BE2C (cell line): ENCODE measurements around the gene RHBG.

ENCODE experiments used
- DNase-seq: peaks from one replicate; pipeline ENCODE4 v3.0.0-alpha.2; 2020
- H3K27me3 ChIP-seq: fragments of 250-450 bp; sonication (Bioruptor Pico); 2 replicates; pipeline ENCODE4 v1.5.1; 2020; ENCODE audit warnings: mild to moderate bottlenecking
- H3K36me3 ChIP-seq: fragments of 250-450 bp; sonication (Bioruptor Pico); 2 replicates; pipeline ENCODE4 v1.5.1; 2020; ENCODE audit warnings: mild to moderate bottlenecking
- H3K4me1 ChIP-seq: fragments of 250-450 bp; sonication (Bioruptor Pico); 2 replicates; pipeline ENCODE4 v1.5.1; 2020
- H3K4me3 ChIP-seq: 2 replicates; pipeline ENCODE4 v1.5.1; 2011; ENCODE audit warnings: low read depth, low read length
- H3K9me3 ChIP-seq: fragments of 250-450 bp; sonication (Bioruptor Pico); 2 replicates; pipeline ENCODE4 v1.5.1; 2020
- CTCF ChIP-seq: IDR thresholded peaks from 2 replicates; pipeline ENCODE4 v1.5.1; 2012; ENCODE audit warnings: mild to moderate bottlenecking, low read depth, low read length

The RHBG gene

GRCh38 chr1:156417401-156418020, 48.5 kb downstream of the RHBG start:
- Histone ChIP-seq H3K9me3 (no peaks in the 10 kb centered on the region), H3K27me3 (peaks cover 11% of the 10 kb centered on the region), H3K36me3 (no peaks in the 10 kb centered on the region)

GRCh38 chr1:156418416-156419070, 49.5 kb downstream of the RHBG start:
- DNase-seq: no peak
- H3K36me3 ChIP-seq: no peaks in the 10 kb centered on the region
- no peaks in the 10 kb centered on the region for H3K9me3 ChIP-seq
- no peak overlapping the region for H3K4me3 ChIP-seq
- TF ChIP-seq CTCF: no peak
- H3K27me3 ChIP-seq: peaks cover 11% of the 10 kb centered on the region
- no peaks in the 10 kb centered on the region for H3K4me1 ChIP-seq

More at GRCh38 chr1:156417401-156418020, 48.5 kb downstream of the RHBG start:
- Histone ChIP-seq H3K4me3 (no peak overlapping the region), H3K4me1 (no peaks in the 10 kb centered on the region)
- no peak for TF ChIP-seq CTCF
- no peak for DNase-seq

- Histone ChIP-seq H3K9me3 (no peaks in the 10 kb centered on the region), H3K36me3 (no peaks in the 10 kb centered on the region), H3K4me3 (no peak overlapping the region), H3K4me1 (no peaks in the 10 kb centered on the region), H3K27me3 (peaks cover 11% of the 10 kb centered on the region)
- TF ChIP-seq CTCF: peak; percentile 47
- peak; percentile 37 for DNase-seq
Observed at GRCh38 chr1:156419854-156420204, 50.8 kb downstream of the RHBG start.

GRCh38 chr1:156420205-156421061, 51.4 kb downstream of the RHBG start:
- H3K4me3 ChIP-seq: peak overlapping the region; percentile 46
- no peak for DNase-seq

DNA sequence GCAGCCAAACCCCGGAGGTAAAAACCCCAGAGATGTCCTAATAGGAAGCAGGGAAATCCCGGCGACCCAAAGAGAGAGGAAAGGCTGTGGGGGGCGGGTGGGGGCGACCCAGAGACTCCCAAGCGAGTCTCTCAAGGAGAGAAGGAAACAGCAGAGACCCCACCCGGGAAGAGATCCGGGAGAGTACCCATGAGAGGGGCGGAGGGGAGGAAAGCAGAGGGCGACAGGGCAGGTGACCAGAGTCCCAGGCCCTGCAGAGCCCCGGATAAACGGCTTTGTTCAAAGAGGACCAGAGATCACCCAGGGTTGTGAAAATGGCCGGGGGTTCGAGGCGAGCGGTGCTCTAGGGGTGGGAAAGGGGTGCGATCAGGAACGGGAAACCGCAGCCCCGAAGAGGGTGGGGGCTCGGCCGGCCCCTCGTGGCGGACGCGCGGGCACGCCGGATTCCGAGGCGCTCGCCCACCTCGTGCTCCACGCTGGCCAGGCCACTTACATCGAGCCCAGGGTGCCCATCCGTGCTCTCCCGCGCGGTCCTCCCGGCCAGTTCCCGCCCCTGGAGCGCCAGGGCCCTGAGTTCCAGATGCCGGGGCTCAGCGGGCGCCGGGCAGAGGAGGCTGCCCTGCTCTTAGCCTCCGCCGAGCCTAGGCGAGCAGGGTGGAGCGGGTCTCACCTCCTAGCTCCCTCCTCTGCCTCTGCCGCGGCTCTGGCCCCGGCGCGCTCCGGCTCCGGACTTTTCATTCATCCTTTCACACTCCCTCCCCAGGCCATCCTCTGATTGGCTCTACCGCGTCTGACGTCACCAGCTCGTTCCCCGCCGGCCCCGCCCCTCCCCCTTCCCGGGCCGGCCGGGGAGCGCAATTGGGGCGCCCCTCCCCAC, 52.3 kb downstream of the RHBG start:
- no peaks in the 10 kb centered on the region for H3K36me3 ChIP-seq
- peaks cover 11% of the 10 kb centered on the region for H3K27me3 ChIP-seq
- TF ChIP-seq CTCF: no peak

More at GRCh38 chr1:156420205-156421061, 51.4 kb downstream of the RHBG start:
- Histone ChIP-seq H3K36me3 (no peaks in the 10 kb centered on the region), H3K9me3 (no peaks in the 10 kb centered on the region), H3K27me3 (peaks cover 11% of the 10 kb centered on the region), H3K4me1 (no peaks in the 10 kb centered on the region)
- TF ChIP-seq CTCF: no peak

More for the DNA sequence above, 52.3 kb downstream of the RHBG start:
- peak overlapping the region; percentile 46 for H3K4me3 ChIP-seq
- no peaks in the 10 kb centered on the region for H3K4me1 ChIP-seq
- DNase-seq: peak; percentile 90
- no peaks in the 10 kb centered on the region for H3K9me3 ChIP-seq
